DOHH2 (cell line): ENCODE data around the gene SBK3.
"Not testable (repeated sequence)": the region's sequence is repeated elsewhere in the genome, so short reads cannot be mapped to it uniquely, and the experiment has no call there.

Source experiments
- H3F3A ChIP-seq: fragments of 200-600 bp; sonication (generic), shearing (Covaris generic); 2 replicates; pipeline ENCODE4 v1.6.0; 2016; ENCODE audit warnings: antibody characterized with exemption, mild to moderate bottlenecking; ENCODE audit not compliant: control insufficient read depth, insufficient read depth
- H3K27ac ChIP-seq: fragments of 200-600 bp; sonication (generic); 2 replicates; pipeline ENCODE4 v1.5.1; 2014; ENCODE audit warnings: low read depth, mild to moderate bottlenecking, low read length, moderate library complexity
- H3K27me3 ChIP-seq: fragments of 200-600 bp; sonication (generic); 2 replicates; pipeline ENCODE4 v1.6.1; 2014; ENCODE audit warnings: mild to moderate bottlenecking, low read length, mixed read lengths; ENCODE audit not compliant: control insufficient read depth
- H3K36me3 ChIP-seq: fragments of 200-600 bp; sonication (generic); 2 replicates; pipeline ENCODE4 v1.6.1; 2014; ENCODE audit warnings: mild to moderate bottlenecking, low read length, moderate library complexity, mixed read lengths; ENCODE audit not compliant: control insufficient read depth
- H3K4me1 ChIP-seq: fragments of 200-600 bp; sonication (generic); 2 replicates; pipeline ENCODE4 v1.6.1; 2014; ENCODE audit warnings: mild to moderate bottlenecking, low read length, mixed read lengths; ENCODE audit not compliant: control insufficient read depth
- H3K4me2 ChIP-seq: fragments of 200-600 bp; sonication (generic); 2 replicates; pipeline ENCODE4 v1.6.0; 2014; ENCODE audit warnings: mild to moderate bottlenecking, low read length, moderate library complexity
- H3K4me3 ChIP-seq: fragments of 200-600 bp; sonication (generic); 2 replicates; pipeline ENCODE4 v1.5.1; 2014; ENCODE audit warnings: mild to moderate bottlenecking, low read length, mixed read lengths
- H3K79me2 ChIP-seq: fragments of 200-600 bp; sonication (generic); 2 replicates; pipeline ENCODE4 v1.6.1; 2014; ENCODE audit warnings: mild to moderate bottlenecking, low read length, mixed read lengths; ENCODE audit not compliant: control insufficient read depth
- H3K9me2 ChIP-seq: fragments of 200-600 bp; sonication (generic); replicated peaks from 2 replicates; pipeline ENCODE4 v1.6.1; 2014; ENCODE audit warnings: mild to moderate bottlenecking, low read length, mixed read lengths; ENCODE audit not compliant: control insufficient read depth
- H3K9me3 ChIP-seq: fragments of 200-600 bp; sonication (generic); 2 replicates; pipeline ENCODE4 v1.6.1; 2014; ENCODE audit warnings: antibody characterized with exemption, low read length, mixed read lengths; ENCODE audit not compliant: control insufficient read depth, insufficient read depth
- H4K20me1 ChIP-seq: fragments of 200-600 bp; sonication (generic); 2 replicates; pipeline ENCODE4 v1.6.0; 2014; ENCODE audit warnings: low read depth, mild to moderate bottlenecking, antibody characterized with exemption, low read length, moderate library complexity; ENCODE audit not compliant: control insufficient read depth, insufficient read depth
- EZH2phosphoT487 ChIP-seq: fragments of 200-600 bp; sonication (generic); IDR thresholded peaks from 2 replicates; pipeline ENCODE4 v1.6.1; 2017; ENCODE audit warnings: borderline replicate concordance, mild to moderate bottlenecking, antibody characterized with exemption, low read length, moderate library complexity, mixed read lengths
- TF ChIP-seq, protein P1 (sequence below): fragments of 200-600 bp; sonication (generic); IDR thresholded peaks from one replicate; pipeline ENCODE4 v1.5.1; 2014; ENCODE audit warnings: antibody characterized with exemption, mild to moderate bottlenecking, low read depth, low read length; ENCODE audit not compliant: poor library complexity, severe bottlenecking

The SBK3 gene

GRCh38 chr19:55498246-55498840 is 47.0 kb downstream of the SBK3 start:
- H3K9me2 ChIP-seq, result no peaks in the 10 kb centered on the region
- no peak overlapping the region for H3K27ac ChIP-seq
- no peak overlapping the region for H3K4me3 ChIP-seq
- no peaks in the 10 kb centered on the region for H4K20me1 ChIP-seq
- peaks cover 3% of the 10 kb centered on the region for H3K9me3 ChIP-seq
- 0 out of 2 replicates have a peak, but pooled peaks cover 4% of the 10 kb centered on the region for H3F3A ChIP-seq
- no peak for TF ChIP-seq EZH2phosphoT487
- TF ChIP-seq, protein P1, sequence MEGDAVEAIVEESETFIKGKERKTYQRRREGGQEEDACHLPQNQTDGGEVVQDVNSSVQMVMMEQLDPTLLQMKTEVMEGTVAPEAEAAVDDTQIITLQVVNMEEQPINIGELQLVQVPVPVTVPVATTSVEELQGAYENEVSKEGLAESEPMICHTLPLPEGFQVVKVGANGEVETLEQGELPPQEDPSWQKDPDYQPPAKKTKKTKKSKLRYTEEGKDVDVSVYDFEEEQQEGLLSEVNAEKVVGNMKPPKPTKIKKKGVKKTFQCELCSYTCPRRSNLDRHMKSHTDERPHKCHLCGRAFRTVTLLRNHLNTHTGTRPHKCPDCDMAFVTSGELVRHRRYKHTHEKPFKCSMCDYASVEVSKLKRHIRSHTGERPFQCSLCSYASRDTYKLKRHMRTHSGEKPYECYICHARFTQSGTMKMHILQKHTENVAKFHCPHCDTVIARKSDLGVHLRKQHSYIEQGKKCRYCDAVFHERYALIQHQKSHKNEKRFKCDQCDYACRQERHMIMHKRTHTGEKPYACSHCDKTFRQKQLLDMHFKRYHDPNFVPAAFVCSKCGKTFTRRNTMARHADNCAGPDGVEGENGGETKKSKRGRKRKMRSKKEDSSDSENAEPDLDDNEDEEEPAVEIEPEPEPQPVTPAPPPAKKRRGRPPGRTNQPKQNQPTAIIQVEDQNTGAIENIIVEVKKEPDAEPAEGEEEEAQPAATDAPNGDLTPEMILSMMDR, result no peak
- no peak overlapping the region for H3K4me2 ChIP-seq
- no peaks in the 10 kb centered on the region for H3K36me3 ChIP-seq
- H3K79me2 ChIP-seq, result no peaks in the 10 kb centered on the region
- no peaks in the 10 kb centered on the region for H3K27me3 ChIP-seq
- H3K4me1 ChIP-seq, result peaks cover 2% of the 10 kb centered on the region

DNA sequence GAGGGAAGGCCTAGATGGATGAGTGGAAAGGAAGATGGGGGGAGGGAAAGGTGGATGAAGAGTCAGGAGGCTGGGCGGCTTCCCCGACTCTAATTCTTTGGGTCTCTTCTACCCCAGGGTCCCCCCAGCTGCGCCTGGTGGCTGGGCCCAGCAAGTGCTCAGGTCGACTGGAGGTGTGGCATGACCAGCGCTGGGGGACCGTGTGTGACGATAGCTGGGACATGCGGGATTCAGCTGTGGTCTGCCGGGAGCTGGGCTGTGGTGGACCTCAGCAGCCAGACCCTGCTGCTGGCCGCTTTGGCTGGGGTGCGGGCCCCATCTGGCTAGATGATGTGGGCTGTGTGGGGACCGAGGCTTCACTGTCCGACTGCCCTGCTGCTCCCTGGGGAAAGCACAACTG is 47.6 kb downstream of the SBK3 start:
- no peaks in the 10 kb centered on the region for H3K9me3 ChIP-seq
- no peaks in the 10 kb centered on the region for H3K79me2 ChIP-seq
- TF ChIP-seq, protein P1, result no peak
- TF ChIP-seq EZH2phosphoT487, result no peak
- H3K36me3 ChIP-seq, result no peaks in the 10 kb centered on the region
- no peak overlapping the region for H3K4me2 ChIP-seq
- no peaks in the 10 kb centered on the region for H3K27me3 ChIP-seq
- H3K9me2 ChIP-seq, result no peaks in the 10 kb centered on the region
- no peak overlapping the region for H3K4me3 ChIP-seq
- no peak overlapping the region for H3K27ac ChIP-seq
- H4K20me1 ChIP-seq, result no peaks in the 10 kb centered on the region
- H3K4me1 ChIP-seq, result no peaks in the 10 kb centered on the region
- H3F3A ChIP-seq, result 0 out of 2 replicates have a peak, but pooled peaks cover 4% of the 10 kb centered on the region

- H3F3A ChIP-seq, H3K27ac ChIP-seq, H3K9me3 ChIP-seq, H3K4me3 ChIP-seq, H3K4me1 ChIP-seq, H3K79me2 ChIP-seq, H3K9me2 ChIP-seq, H3K4me2 ChIP-seq, H3K27me3 ChIP-seq, H4K20me1 ChIP-seq, H3K36me3 ChIP-seq: not testable (repeated sequence)
These were observed 48.5 kb downstream of the SBK3 start for GRCh38 chr19:55496820-55497219.

DNA sequence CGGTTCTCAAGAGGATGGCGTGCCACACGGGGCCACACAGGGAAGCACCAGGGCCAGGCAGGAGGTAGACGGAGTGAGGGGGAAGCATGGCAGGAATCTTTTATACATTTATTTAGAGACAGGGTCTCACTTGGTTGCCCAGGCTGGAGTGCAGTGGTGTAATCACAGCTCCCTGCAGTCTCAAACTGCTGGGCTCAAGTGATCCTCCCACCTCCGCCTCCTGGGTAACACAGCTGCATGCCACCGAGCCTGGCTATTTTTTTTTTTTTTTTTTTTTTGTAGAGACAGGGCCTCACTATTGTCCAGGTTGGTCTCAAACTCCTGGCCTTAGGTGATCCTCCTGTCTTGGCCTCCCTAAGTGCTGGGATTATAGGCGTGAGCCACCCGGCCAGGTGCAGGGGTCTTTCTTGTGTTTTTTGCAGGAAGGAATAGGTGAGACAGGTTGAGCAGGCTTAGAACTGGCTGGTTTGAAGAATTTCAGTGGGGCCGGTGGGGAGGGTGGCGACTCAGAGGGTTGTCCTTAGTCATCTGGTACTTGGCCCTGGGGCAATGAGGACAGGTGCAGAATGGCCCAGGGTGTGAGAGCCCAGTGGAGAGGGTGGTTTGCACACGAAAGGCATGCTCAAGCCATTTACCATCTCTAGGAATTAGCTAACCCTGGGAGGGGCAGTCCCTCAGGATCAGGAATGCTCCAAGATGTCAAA is 49.5 kb downstream of the SBK3 start:
- Histone ChIP-seq H3K4me3 (no peak overlapping the region), H3K79me2 (no peaks in the 10 kb centered on the region)

More for the DNA sequence above, 49.5 kb downstream of the SBK3 start:
- no peaks in the 10 kb centered on the region for H3K27me3 ChIP-seq
- H3K4me2 ChIP-seq, result no peak overlapping the region
- no peaks in the 10 kb centered on the region for H3K4me1 ChIP-seq
- no peaks in the 10 kb centered on the region for H3K9me3 ChIP-seq
- H4K20me1 ChIP-seq, result no peaks in the 10 kb centered on the region
- H3F3A ChIP-seq, result no peaks in the 10 kb centered on the region
- no peaks in the 10 kb centered on the region for H3K9me2 ChIP-seq
- no peaks in the 10 kb centered on the region for H3K36me3 ChIP-seq
- TF ChIP-seq, protein P1, result no peak
- no peak for TF ChIP-seq EZH2phosphoT487
- H3K27ac ChIP-seq, result no peak overlapping the region
